H1 (cell line): ENCODE measurements around the gene KCNAB3.

Source experiments
- CREB1 ChIP-seq: IDR thresholded peaks from 2 replicates; pipeline ENCODE4 v1.6.1; 2012; ENCODE audit warnings: inconsistent platforms
- CTCF ChIP-seq, 3 experiments: IDR thresholded peaks; 1 replicate in 2 of 3; 2 replicates in 1 of 3; pipeline versions ENCODE4 v1.5.1 to v1.6.1; 2011; ENCODE audit warnings: low read length in 3 of 3, mild to moderate bottlenecking in 3 of 3, inconsistent platforms in 2 of 3, low read depth in 1 of 3, moderate library complexity in 1 of 3; ENCODE audit not compliant: insufficient read depth in 1 of 3; ENCODE audit errors: control extremely low read depth in 1 of 3
- GTF2F1 ChIP-seq: IDR thresholded peaks from 2 replicates; pipeline ENCODE4 v1.6.1; 2012; ENCODE audit warnings: low read depth, low read length, improper control_type of control experiment, borderline replicate concordance
- HDAC2 ChIP-seq, 2 experiments: fragments of 300-600 bp in 1 of 2; sonication (generic) in 1 of 2; IDR thresholded peaks; 2 replicates each; pipeline ENCODE4 v1.6.1; 2011 to 2012; ENCODE audit warnings: low read depth in 2 of 2, low read length in 2 of 2, mild to moderate bottlenecking in 2 of 2, moderate library complexity in 2 of 2, borderline replicate concordance in 1 of 2, inconsistent platforms in 1 of 2
- SIRT6 ChIP-seq: IDR thresholded peaks from one replicate; pipeline ENCODE4 v1.7.1; 2012; ENCODE audit warnings: low read length, inconsistent platforms
- SP1 ChIP-seq: IDR thresholded peaks from 2 replicates; pipeline ENCODE4 v1.6.1; 2011; ENCODE audit warnings: low read depth, low read length
- TBP ChIP-seq: IDR thresholded peaks from 2 replicates; pipeline ENCODE4 v1.6.1; 2011; ENCODE audit warnings: low read depth, low read length, improper control_type of control experiment
- USF2 ChIP-seq: IDR thresholded peaks from 2 replicates; pipeline ENCODE4 v1.6.1; 2011; ENCODE audit warnings: low read length, improper control_type of control experiment
- ZNF274 ChIP-seq: IDR thresholded peaks from 2 replicates; pipeline ENCODE4 v1.7.0; 2012; ENCODE audit warnings: low read length, borderline replicate concordance; ENCODE audit errors: extremely low read depth

- TF ChIP-seq ZNF274 (no peak), CTCF (IDR thresholded peaks at IDR 0.05; ENCODE audit: control extremely low read depth in 1 of 3, insufficient read depth in 1 of 3, low read depth in 1 of 3, low read length in 3 of 3) (no peak), SP1 (no peak), USF2 (no peak), SIRT6 (no peak), HDAC2 (IDR thresholded peaks at IDR 0.05; ENCODE audit: borderline replicate concordance in 1 of 2, low read depth in 2 of 2, low read length in 2 of 2) (no peak), CREB1 (no peak), GTF2F1 (no peak), TBP (no peak)
Measured at GRCh38 chr17:7888184-7888920, 41.3 kb downstream of the KCNAB3 start, which contains the start of gene CHD3.
